ENCODE measurements around the gene TRMT61A.
"Not testable (repeated sequence)": the region's sequence is repeated elsewhere in the genome, so short reads cannot be mapped to it uniquely, and the experiment has no call there.

The TRMT61A gene

GRCh38 chr14:103508521-103509329, 20.3 kb upstream of the TRMT61A start:
- TF ChIP-seq CTCF (IDR thresholded peaks at IDR 0.05; ENCODE audit: control insufficient read depth, extremely low read depth, insufficient read depth) = no peak
- no peak overlapping the region for H3K4me3 ChIP-seq (ENCODE audit: low read depth, low read length)
- no peak for DNase-seq (ENCODE audit: low read depth)

- no peak for TF ChIP-seq CTCF (IDR thresholded peaks at IDR 0.05; ENCODE audit: control insufficient read depth, extremely low read depth, insufficient read depth)
- DNase-seq (ENCODE audit: low read depth) = no peak
- H3K4me3 ChIP-seq (ENCODE audit: low read depth, low read length) = no peak overlapping the region
Observed at GRCh38 chr14:103509864-103510723, 18.9 kb upstream of the TRMT61A start.

GRCh38 chr14:103510724-103511693, 18.0 kb upstream of the TRMT61A start:
- no peak for DNase-seq (ENCODE audit: low read depth)
- TF ChIP-seq CTCF (IDR thresholded peaks at IDR 0.05; ENCODE audit: control insufficient read depth, extremely low read depth, insufficient read depth) = no peak
- no peak overlapping the region for H3K4me3 ChIP-seq (ENCODE audit: low read depth, low read length)

GRCh38 chr14:103512180-103512579, 16.8 kb upstream of the TRMT61A start:
- DNase-seq (ENCODE audit: low read depth) = not testable (repeated sequence)

GRCh38 chr14:103512701-103513611, 16.0 kb upstream of the TRMT61A start:
- TF ChIP-seq CTCF (IDR thresholded peaks at IDR 0.05; ENCODE audit: control insufficient read depth, extremely low read depth, insufficient read depth) = no peak
- DNase-seq (ENCODE audit: low read depth) = no peak
- no peak overlapping the region for H3K4me3 ChIP-seq (ENCODE audit: low read depth, low read length)

More at GRCh38 chr14:103512180-103512579, 16.8 kb upstream of the TRMT61A start:
- H3K4me3 ChIP-seq (ENCODE audit: low read depth, low read length) = not testable (repeated sequence)

- H3K4me3 ChIP-seq (ENCODE audit: low read depth, low read length) = no peak overlapping the region
- no peak for TF ChIP-seq CTCF (IDR thresholded peaks at IDR 0.05; ENCODE audit: control insufficient read depth, extremely low read depth, insufficient read depth)
- DNase-seq (ENCODE audit: low read depth) = no peak
Observed at GRCh38 chr14:103514596-103515421, 14.2 kb upstream of the TRMT61A start.
